Liver (tissue), 3 donors: Measurements from ENCODE around the gene PPARA.

Source experiments
- HNF4G ChIP-seq: IDR thresholded peaks from 2 replicates; pipeline ENCODE4 v1.6.1; 2016; ENCODE audit warnings: antibody characterized with exemption
- RAD21 ChIP-seq, 2 donors: IDR thresholded peaks; 2 replicates each; pipeline ENCODE4 v1.6.1; 2016; ENCODE audit warnings: antibody characterized with exemption in 2 of 2, mild to moderate bottlenecking in 2 of 2
- RXRA ChIP-seq, 2 donors: IDR thresholded peaks; 2 replicates each; pipeline ENCODE4 v1.6.1; 2017 to 2018; ENCODE audit warnings: antibody characterized with exemption in 2 of 2, mild to moderate bottlenecking in 1 of 2
- TAF1 ChIP-seq: conservative IDR thresholded peaks from 2 replicates; pipeline ENCODE4 v1.6.1; 2016; ENCODE audit warnings: antibody characterized with exemption, mild to moderate bottlenecking
- YY1 ChIP-seq: IDR thresholded peaks from 2 replicates; pipeline ENCODE4 v1.6.1; 2016; ENCODE audit warnings: antibody characterized with exemption, mild to moderate bottlenecking
- TF ChIP-seq, protein P1 (sequence below): IDR thresholded peaks from 2 replicates; pipeline ENCODE4 v1.6.1; 2016; ENCODE audit warnings: antibody characterized with exemption
- TF ChIP-seq, protein P2 (sequence below): fragments of 150-350 bp; IDR thresholded peaks from 2 replicates; pipeline ENCODE4 v1.5.1; 2017; ENCODE audit warnings: improper control_type of control experiment, low read depth, low read length; ENCODE audit not compliant: missing input control
- TF ChIP-seq, protein P3 (sequence below): IDR thresholded peaks from 2 replicates; pipeline ENCODE4 v1.6.1; 2016; ENCODE audit warnings: antibody characterized with exemption
- TF ChIP-seq, protein P4 (sequence below): IDR thresholded peaks from 2 replicates; pipeline ENCODE4 v1.6.1; 2016; ENCODE audit warnings: antibody characterized with exemption, mild to moderate bottlenecking
- donor health status: healthy.
- donor health status: healthy.

DNA sequence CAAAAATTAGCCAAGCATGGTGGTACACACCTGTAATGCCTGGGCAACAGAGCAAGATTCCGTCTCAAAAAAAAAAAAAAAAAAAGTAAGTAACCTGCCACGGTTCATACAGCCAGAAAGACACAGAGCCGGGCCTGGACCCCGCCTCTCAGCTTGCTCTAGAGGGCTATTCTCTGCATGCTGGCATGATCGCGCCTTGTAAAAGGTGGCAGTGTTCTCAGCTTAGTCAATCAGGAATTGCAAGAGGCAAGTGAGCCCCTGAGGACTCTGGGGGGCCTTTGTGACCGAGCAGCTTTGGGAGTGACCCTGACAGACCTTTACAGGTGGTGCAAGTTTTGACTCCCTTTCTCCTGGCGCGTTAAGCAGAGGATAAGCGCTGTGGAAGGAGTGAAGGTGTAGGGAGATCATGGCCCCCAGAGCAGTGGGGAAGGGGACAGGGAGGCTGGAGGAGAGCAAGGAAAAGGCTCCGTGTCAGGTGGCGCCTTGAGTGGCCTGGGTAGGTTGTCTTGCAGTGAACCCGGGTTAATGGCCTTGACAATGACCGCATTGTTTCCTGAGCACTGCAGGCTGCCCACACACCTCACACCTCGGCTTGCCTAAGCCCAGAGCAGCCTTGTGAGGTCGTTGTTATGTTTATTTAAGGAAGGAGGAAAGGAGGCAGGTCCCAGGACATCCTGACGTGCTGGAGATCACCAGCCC lies 50.9 kb downstream of the PPARA start:
- TF ChIP-seq, protein P1, sequence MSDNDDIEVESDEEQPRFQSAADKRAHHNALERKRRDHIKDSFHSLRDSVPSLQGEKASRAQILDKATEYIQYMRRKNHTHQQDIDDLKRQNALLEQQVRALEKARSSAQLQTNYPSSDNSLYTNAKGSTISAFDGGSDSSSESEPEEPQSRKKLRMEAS, result no peak
- TF ChIP-seq, protein P2, sequence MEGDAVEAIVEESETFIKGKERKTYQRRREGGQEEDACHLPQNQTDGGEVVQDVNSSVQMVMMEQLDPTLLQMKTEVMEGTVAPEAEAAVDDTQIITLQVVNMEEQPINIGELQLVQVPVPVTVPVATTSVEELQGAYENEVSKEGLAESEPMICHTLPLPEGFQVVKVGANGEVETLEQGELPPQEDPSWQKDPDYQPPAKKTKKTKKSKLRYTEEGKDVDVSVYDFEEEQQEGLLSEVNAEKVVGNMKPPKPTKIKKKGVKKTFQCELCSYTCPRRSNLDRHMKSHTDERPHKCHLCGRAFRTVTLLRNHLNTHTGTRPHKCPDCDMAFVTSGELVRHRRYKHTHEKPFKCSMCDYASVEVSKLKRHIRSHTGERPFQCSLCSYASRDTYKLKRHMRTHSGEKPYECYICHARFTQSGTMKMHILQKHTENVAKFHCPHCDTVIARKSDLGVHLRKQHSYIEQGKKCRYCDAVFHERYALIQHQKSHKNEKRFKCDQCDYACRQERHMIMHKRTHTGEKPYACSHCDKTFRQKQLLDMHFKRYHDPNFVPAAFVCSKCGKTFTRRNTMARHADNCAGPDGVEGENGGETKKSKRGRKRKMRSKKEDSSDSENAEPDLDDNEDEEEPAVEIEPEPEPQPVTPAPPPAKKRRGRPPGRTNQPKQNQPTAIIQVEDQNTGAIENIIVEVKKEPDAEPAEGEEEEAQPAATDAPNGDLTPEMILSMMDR, result no peak
- no peak for TF ChIP-seq HNF4G
- TF ChIP-seq RAD21 (IDR thresholded peaks at IDR 0.05), result no peak
- no peak for TF ChIP-seq RXRA (IDR thresholded peaks at IDR 0.05)
- no peak for TF ChIP-seq TAF1
- TF ChIP-seq, protein P3, sequence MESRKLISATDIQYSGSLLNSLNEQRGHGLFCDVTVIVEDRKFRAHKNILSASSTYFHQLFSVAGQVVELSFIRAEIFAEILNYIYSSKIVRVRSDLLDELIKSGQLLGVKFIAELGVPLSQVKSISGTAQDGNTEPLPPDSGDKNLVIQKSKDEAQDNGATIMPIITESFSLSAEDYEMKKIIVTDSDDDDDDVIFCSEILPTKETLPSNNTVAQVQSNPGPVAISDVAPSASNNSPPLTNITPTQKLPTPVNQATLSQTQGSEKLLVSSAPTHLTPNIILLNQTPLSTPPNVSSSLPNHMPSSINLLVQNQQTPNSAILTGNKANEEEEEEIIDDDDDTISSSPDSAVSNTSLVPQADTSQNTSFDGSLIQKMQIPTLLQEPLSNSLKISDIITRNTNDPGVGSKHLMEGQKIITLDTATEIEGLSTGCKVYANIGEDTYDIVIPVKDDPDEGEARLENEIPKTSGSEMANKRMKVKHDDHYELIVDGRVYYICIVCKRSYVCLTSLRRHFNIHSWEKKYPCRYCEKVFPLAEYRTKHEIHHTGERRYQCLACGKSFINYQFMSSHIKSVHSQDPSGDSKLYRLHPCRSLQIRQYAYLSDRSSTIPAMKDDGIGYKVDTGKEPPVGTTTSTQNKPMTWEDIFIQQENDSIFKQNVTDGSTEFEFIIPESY, result no peak
- TF ChIP-seq, protein P4, sequence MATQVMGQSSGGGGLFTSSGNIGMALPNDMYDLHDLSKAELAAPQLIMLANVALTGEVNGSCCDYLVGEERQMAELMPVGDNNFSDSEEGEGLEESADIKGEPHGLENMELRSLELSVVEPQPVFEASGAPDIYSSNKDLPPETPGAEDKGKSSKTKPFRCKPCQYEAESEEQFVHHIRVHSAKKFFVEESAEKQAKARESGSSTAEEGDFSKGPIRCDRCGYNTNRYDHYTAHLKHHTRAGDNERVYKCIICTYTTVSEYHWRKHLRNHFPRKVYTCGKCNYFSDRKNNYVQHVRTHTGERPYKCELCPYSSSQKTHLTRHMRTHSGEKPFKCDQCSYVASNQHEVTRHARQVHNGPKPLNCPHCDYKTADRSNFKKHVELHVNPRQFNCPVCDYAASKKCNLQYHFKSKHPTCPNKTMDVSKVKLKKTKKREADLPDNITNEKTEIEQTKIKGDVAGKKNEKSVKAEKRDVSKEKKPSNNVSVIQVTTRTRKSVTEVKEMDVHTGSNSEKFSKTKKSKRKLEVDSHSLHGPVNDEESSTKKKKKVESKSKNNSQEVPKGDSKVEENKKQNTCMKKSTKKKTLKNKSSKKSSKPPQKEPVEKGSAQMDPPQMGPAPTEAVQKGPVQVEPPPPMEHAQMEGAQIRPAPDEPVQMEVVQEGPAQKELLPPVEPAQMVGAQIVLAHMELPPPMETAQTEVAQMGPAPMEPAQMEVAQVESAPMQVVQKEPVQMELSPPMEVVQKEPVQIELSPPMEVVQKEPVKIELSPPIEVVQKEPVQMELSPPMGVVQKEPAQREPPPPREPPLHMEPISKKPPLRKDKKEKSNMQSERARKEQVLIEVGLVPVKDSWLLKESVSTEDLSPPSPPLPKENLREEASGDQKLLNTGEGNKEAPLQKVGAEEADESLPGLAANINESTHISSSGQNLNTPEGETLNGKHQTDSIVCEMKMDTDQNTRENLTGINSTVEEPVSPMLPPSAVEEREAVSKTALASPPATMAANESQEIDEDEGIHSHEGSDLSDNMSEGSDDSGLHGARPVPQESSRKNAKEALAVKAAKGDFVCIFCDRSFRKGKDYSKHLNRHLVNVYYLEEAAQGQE, result no peak
- TF ChIP-seq YY1, result no peak
